ENCODE measurements around the gene CMC1.
"Not testable (repeated sequence)": the region's sequence is repeated elsewhere in the genome, so short reads cannot be mapped to it uniquely, and the experiment has no call there.

The CMC1 gene

DNA sequence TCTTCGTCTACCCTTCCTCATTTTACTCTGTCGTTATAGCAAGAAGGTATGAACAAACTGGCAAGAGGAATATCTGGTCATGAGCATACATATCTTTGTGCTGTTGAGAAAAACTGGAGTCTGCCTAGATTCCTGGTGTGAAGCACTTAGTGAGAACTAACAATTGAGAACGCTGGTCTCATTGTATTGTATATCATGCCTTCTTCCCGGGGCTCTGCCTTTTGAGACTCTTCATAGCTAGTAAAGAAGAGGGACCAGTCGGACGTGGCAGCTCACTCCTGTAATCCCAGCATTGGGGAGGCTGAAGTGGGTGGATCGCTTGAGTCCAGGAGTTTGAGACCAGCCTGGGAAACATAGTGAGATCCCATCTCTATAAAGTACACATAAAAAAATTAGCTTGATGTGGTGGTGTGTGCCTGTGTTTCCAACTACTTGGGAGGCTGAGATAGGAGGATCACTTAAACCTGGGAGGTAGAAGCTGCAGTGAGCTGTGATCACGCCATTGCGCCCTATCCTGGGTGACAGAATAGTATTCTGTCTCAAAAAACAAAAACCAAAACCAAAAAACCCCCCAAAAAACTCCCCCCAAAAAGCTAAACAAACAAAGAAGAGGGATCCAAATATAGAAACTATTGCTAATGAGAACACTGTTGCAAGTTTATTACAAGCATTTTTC lies 11.8 kb downstream of the CMC1 start:
- TF ChIP-seq JUND (IDR thresholded peaks at IDR 0.05; ENCODE audit: low read depth), result no peak
- in situ Hi-C loops (cut with HindIII; ENCODE audit: low pct_unique_long_range_greater_than_20kb, low sequenced_read_pairs), result no loop called here
- DNase-seq (ENCODE audit: low read depth in 1 of 2, low spot score in 1 of 2), result no peak

DNA sequence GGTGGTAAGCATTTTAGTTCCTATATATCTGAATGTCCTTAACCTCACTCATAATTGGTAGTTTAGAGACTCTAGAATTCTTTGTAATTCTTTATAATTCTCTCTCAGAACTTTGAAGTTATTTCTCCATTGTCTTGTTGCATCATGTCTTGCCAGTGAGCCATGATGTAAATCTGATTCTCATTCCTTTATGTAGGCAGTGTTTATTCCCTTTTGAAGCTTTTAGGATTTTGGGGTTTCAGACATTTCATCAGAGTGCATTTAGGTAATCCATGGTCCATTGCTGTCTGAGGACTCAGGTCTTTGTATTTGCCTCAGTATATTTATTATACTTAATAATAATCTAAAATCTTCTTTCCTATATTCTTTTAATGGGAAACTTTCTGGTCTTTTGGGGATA lies 20.6 kb downstream of the CMC1 start:
- in situ Hi-C loops (cut with HindIII; ENCODE audit: low pct_unique_long_range_greater_than_20kb, low sequenced_read_pairs), result no loop called here
- no peak for DNase-seq (ENCODE audit: low read depth in 1 of 2, low spot score in 1 of 2)
- TF ChIP-seq JUND (IDR thresholded peaks at IDR 0.05; ENCODE audit: low read depth), result no peak

- in situ Hi-C loops (cut with HindIII; ENCODE audit: low pct_unique_long_range_greater_than_20kb, low sequenced_read_pairs), result no loop called here
These were observed 24.2 kb downstream of the CMC1 start for GRCh38 chr3:28265641-28266040.

GRCh38 chr3:28267984-28268849 lies 26.8 kb downstream of the CMC1 start:
- no peak for TF ChIP-seq JUND (IDR thresholded peaks at IDR 0.05; ENCODE audit: low read depth)
- in situ Hi-C loops (cut with HindIII; ENCODE audit: low pct_unique_long_range_greater_than_20kb, low sequenced_read_pairs), result no loop called here
- no peak for DNase-seq (ENCODE audit: low read depth in 1 of 2, low spot score in 1 of 2)

More at GRCh38 chr3:28265641-28266040, 24.2 kb downstream of the CMC1 start:
- DNase-seq (ENCODE audit: low read depth in 1 of 2, low spot score in 1 of 2), result no peak
- TF ChIP-seq JUND (IDR thresholded peaks at IDR 0.05; ENCODE audit: low read depth), result no peak

DNA sequence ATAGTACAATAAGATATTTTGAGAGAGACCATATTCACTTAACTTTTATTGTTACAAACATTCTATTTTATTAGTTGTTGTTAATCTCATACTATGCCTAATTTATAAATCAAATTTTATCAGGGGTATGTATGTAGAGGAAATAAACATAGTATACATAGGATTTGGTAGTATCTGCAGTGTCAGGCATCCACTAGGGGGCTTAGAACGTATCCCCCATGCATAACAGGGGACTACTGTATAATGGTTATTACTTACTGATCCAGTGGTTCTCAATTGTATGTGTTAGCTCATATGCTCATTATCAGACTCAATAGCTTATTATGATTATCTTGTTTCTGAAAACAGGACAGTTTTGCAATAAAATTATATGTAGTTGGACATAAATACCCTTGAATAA lies 27.6 kb downstream of the CMC1 start:
- DNase-seq (ENCODE audit: low read depth in 1 of 2, low spot score in 1 of 2), result no peak
- in situ Hi-C loops (cut with HindIII; ENCODE audit: low pct_unique_long_range_greater_than_20kb, low sequenced_read_pairs), result no loop called here
- TF ChIP-seq JUND (IDR thresholded peaks at IDR 0.05; ENCODE audit: low read depth), result no peak

DNA sequence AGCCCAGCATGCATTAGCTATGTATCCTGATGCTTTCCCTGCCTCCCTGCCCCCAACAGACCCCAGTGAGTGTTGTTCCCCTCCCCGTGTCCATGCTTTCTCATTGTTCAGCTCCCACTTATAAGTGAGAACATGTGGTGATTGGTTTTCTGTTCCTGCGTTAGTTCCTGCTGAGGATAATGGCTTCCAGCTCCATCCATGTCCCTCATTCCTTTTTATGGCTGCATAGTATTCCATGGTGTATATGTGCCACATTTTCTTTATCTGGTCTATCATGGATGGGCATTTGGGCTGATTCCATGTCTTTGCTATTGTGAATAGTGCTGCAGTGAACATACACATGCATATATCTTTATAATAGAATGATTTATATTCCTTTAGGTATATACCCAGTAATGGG lies 28.5 kb downstream of the CMC1 start:
- DNase-seq (ENCODE audit: low read depth in 1 of 2, low spot score in 1 of 2); in situ Hi-C loops (cut with HindIII; ENCODE audit: low pct_unique_long_range_greater_than_20kb, low sequenced_read_pairs): not testable (repeated sequence)

- in situ Hi-C loops (cut with HindIII; ENCODE audit: low pct_unique_long_range_greater_than_20kb, low sequenced_read_pairs), result no loop called here
- TF ChIP-seq JUND (IDR thresholded peaks at IDR 0.05; ENCODE audit: low read depth), result no peak
- DNase-seq (ENCODE audit: low read depth in 1 of 2, low spot score in 1 of 2), result no peak
These were observed 32.4 kb downstream of the CMC1 start for GRCh38 chr3:28273837-28274236.

DNA sequence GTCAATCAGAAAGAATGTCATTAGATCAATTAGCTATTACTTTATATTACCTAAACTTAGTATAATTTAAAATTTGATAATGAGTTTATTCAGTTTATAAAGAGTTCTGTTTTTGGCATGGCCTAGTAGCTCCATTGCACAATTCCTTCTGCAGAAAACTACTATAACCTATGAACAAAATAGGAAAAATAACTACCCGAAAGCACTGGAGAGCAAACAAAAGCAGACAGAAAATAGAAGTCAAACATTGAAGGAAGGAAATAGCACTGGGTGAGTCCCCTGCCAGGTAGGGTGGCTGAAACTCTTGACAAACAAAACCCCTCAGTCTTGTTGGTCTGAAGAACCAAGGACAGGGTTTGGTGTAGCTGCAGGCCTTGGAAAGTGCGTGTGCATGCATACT lies 37.5 kb downstream of the CMC1 start:
- DNase-seq (ENCODE audit: low read depth in 1 of 2, low spot score in 1 of 2), result no peak
- TF ChIP-seq JUND (IDR thresholded peaks at IDR 0.05; ENCODE audit: low read depth), result no peak
- in situ Hi-C loops (cut with HindIII; ENCODE audit: low pct_unique_long_range_greater_than_20kb, low sequenced_read_pairs), result no loop called here

DNA sequence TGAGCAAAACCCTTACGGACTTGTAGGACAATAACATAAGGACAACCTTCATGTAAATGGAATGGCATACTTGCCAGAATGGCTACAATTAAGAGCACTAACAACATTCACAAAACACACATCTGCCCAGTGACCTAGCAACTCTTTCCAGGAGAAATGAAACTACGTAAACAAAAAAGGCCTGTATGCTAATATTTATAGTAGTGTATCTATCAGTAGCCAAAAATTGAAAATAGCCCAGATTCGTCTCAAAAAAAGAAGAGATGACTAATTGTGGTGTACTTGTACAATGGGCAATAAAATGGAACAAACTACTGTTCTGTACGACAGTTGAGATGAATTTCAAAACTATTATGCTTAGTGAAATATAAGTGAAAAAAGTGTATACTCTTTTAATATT lies 38.4 kb downstream of the CMC1 start:
- no peak for TF ChIP-seq JUND (IDR thresholded peaks at IDR 0.05; ENCODE audit: low read depth)
- no peak for DNase-seq (ENCODE audit: low read depth in 1 of 2, low spot score in 1 of 2)
- in situ Hi-C loops (cut with HindIII; ENCODE audit: low pct_unique_long_range_greater_than_20kb, low sequenced_read_pairs), result no loop called here

DNA sequence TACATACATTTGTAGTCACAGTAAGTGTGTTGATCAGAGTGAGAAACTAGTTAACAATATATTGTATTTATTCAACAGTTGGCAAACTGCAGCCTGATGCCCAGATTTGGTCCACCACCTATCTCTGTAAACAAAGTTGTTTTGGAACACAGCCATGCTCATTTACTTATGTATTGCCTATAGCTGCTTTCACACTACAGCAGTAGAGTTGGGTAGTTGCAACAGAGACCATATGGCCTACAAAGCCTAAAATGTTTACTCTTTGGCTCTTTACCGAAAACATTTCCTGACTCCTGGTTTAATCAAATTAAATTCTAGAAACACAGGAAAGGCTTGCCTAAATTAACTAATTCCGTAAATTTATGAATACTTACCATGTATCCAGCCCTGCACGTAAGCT lies 39.4 kb downstream of the CMC1 start:
- no peak for DNase-seq (ENCODE audit: low read depth in 1 of 2, low spot score in 1 of 2)
- TF ChIP-seq JUND (IDR thresholded peaks at IDR 0.05; ENCODE audit: low read depth), result no peak
- in situ Hi-C loops (cut with HindIII; ENCODE audit: low pct_unique_long_range_greater_than_20kb, low sequenced_read_pairs), result no loop called here

DNA sequence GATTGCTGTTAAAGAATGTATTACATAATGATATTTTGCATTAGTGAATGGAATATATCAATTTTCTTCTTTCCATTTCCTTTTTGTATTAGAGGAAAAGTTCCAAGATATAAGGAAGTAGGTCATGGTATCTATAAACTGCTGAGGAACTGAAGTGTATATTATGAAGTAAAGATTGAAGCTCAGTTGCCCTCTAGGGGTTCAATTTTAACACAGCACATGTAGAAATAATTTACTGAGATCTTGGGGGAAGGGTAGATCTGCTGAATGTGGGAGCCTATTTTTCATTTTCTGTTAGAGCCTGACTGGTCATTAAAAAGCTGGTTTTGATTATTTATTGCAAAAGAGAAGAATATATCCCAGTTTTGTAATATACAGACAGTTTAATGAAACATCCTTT lies 45.2 kb downstream of the CMC1 start:
- in situ Hi-C loops (cut with HindIII; ENCODE audit: low pct_unique_long_range_greater_than_20kb, low sequenced_read_pairs), result no loop called here
- peak; percentile 14 to 67 for DNase-seq (ENCODE audit: low read depth in 1 of 2, low spot score in 1 of 2)
- TF ChIP-seq JUND (IDR thresholded peaks at IDR 0.05; ENCODE audit: low read depth), result no peak

GRCh38 chr3:28287046-28287445 lies 45.6 kb downstream of the CMC1 start:
- in situ Hi-C loops (cut with HindIII; ENCODE audit: low pct_unique_long_range_greater_than_20kb, low sequenced_read_pairs), result no loop called here
- TF ChIP-seq JUND (IDR thresholded peaks at IDR 0.05; ENCODE audit: low read depth), result no peak
- DNase-seq (ENCODE audit: low read depth in 1 of 2, low spot score in 1 of 2), result no peak

DNA sequence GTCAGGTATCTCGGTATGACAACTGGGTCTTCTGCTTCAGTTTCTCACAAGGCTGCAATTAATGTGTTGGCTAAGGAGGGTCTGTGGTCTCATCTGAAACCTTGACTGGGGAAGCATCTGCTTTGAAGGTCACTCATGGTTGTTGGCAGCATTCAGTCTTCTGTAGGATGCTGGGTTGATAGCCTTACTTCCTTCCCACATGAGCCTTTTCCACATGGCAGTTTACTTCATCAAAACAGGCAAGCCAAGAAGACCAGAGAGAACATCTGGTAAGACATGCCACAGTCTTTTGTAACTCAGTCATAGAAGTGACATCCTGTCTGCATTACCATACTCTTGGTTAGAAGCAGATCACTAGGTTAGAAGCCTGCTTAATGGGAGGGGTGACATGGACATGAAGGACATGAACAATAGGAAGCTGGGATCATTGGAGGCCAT lies 49.5 kb downstream of the CMC1 start:
- no peak for TF ChIP-seq JUND (IDR thresholded peaks at IDR 0.05; ENCODE audit: low read depth)
- no peak for DNase-seq (ENCODE audit: low read depth in 1 of 2, low spot score in 1 of 2)
- in situ Hi-C loops (cut with HindIII; ENCODE audit: low pct_unique_long_range_greater_than_20kb, low sequenced_read_pairs), result no loop called here

Measured in T47D (cell line).